Measurements from ENCODE around the gene METTL27. TPM values are rescaled to one million over a fixed set of nuclear protein-coding genes. Genes with fewer than 3 reads are reported as not detected.
A peak's percentile ranks its signal among the peaks of the same experiment; 100 is the strongest.

Gene METTL27
- total and polyA plus RNA-seq, 9 of the 15 experiments (the other 6 are each of a cell fraction or from before 2014, with no cell fraction given): 0.08 to 0.82 (median 0.33) TPM; not detected in 4

- CTCF ChIA-PET (ENCODE audit: low intra/inter-chr PET ratio): no interaction called here
- in situ Hi-C loops (cut with MboI): no loop called here
- H3K4me1 ChIP-seq (replicated peaks in 1 of 2; ENCODE audit: control insufficient read depth in 2 of 2, insufficient read depth in 2 of 2, low read length in 2 of 2): peaks cover 0 to 29% of the 10 kb centered on the region in 2 experiments; a peak in 3 of 5 replicates
- no peak overlapping the region for H3K4me3 ChIP-seq
- no TSS peak for BruUV-seq (replicated peaks)
- TF ChIP-seq KAT2B (IDR thresholded peaks at IDR 0.05; ENCODE audit: low read depth, low read length) (no peak), RHOXF2B (CRISPR knock-in tag; conservative IDR thresholded peaks at IDR 0.05) (no peak), MAFK (IDR thresholded peaks at IDR 0.05; ENCODE audit: low read length) (0 out of 2 replicates have a peak, but pooled peaks have one; percentile 16), ZNF232 (CRISPR knock-in tag; IDR thresholded peaks at IDR 0.05) (no peak), ESRRA (IDR thresholded peaks at IDR 0.05; ENCODE audit: borderline replicate concordance, low read depth) (no peak), WHSC1 (IDR thresholded peaks at IDR 0.05; ENCODE audit: low read length) (no peak), TFE3 (CRISPR knock-in tag; IDR thresholded peaks at IDR 0.05) (no peak), MAFG (tag; conservative IDR thresholded peaks at IDR 0.05) (peak; percentile 36), SRF (CRISPR knock-in tag; IDR thresholded peaks at IDR 0.05) (no peak), MAFF (IDR thresholded peaks at IDR 0.05; ENCODE audit: low read length) (no peak), C11orf30 (IDR thresholded peaks at IDR 0.05; ENCODE audit: low read depth) (peak; percentile 62; the same call in 1 of the 2 replicates), ZSCAN29 (IDR thresholded peaks at IDR 0.05) (no peak), ZNF316 (IDR thresholded peaks at IDR 0.05) (peak; percentile 66), CXXC5 (CRISPR knock-in tag; IDR thresholded peaks at IDR 0.05) (no peak), HNRNPK (IDR thresholded peaks at IDR 0.05; ENCODE audit: low read depth, low read length, poor library complexity, severe bottlenecking) (no peak), ZNF830 (CRISPR knock-in tag; IDR thresholded peaks at IDR 0.05) (no peak), RAD21 (CRISPR knock-in tag; conservative IDR thresholded peaks at IDR 0.05 in 1 of 2, IDR thresholded peaks at IDR 0.05 in 1 of 2) (no peak)
- H3K36me3 ChIP-seq (ENCODE audit: control insufficient read depth, insufficient read depth, low read length): no peaks in the 10 kb centered on the region
- DNase-seq (ENCODE audit: extremely low read depth in 1 of 4, low spot score in 3 of 4) (no peak), ATAC-seq (no peak), FAIRE-seq (no peak)
- H3K27me3 ChIP-seq (ENCODE audit: control insufficient read depth in 2 of 2, insufficient read depth in 2 of 2, low read length in 2 of 2): peaks cover 3 to 48% of the 10 kb centered on the region in 2 experiments; a peak in 3 of 5 replicates
- 30% methylated on average over 19 of the region's 24 CpGs for WGBS (ENCODE audit: insufficient coverage, low coverage, missing lambda C conversion rate)
- no peak overlapping the region for H2AFZ ChIP-seq (ENCODE audit: low read depth, low read length)
- H3K79me2 ChIP-seq (ENCODE audit: control insufficient read depth, insufficient read depth, low read length): no peaks in the 10 kb centered on the region
- H3K9ac ChIP-seq (ENCODE audit: insufficient read depth in 1 of 2, low read depth in 2 of 2, low read length in 2 of 2): no peak overlapping the region
- peaks cover 19% of the 10 kb centered on the region for H4K20me1 ChIP-seq (replicated peaks; ENCODE audit: control insufficient read depth, insufficient read depth, low read length)
- no peaks in the 10 kb centered on the region for H3K9me3 ChIP-seq (replicated peaks; ENCODE audit: control insufficient read depth, insufficient read depth, low read depth, low read length)
- intact Hi-C loops (cut with micrococcal nuclease): no loop called here
- H3K9me1 ChIP-seq (ENCODE audit: control insufficient read depth, insufficient read depth, low read length): no peaks in the 10 kb centered on the region
- H3K4me2 ChIP-seq (ENCODE audit: insufficient read depth, low read length): no peak overlapping the region
- H3K27ac ChIP-seq (ENCODE audit: extremely low read depth, low read depth, low read length): no peak overlapping the region
- POLR2A ChIA-PET: interaction anchor here (0.7 to 2.5 kb wide), 5 partner anchors 11 to 172 kb away, joined by 3 to 15 read pairs (median 4); no protein-coding TSS in a partner anchor
Measured at GRCh38 chr7:73869011-73869798, 26.9 kb upstream of the METTL27 start.
